ENCODE measurements around the gene FDX2.

DNA sequence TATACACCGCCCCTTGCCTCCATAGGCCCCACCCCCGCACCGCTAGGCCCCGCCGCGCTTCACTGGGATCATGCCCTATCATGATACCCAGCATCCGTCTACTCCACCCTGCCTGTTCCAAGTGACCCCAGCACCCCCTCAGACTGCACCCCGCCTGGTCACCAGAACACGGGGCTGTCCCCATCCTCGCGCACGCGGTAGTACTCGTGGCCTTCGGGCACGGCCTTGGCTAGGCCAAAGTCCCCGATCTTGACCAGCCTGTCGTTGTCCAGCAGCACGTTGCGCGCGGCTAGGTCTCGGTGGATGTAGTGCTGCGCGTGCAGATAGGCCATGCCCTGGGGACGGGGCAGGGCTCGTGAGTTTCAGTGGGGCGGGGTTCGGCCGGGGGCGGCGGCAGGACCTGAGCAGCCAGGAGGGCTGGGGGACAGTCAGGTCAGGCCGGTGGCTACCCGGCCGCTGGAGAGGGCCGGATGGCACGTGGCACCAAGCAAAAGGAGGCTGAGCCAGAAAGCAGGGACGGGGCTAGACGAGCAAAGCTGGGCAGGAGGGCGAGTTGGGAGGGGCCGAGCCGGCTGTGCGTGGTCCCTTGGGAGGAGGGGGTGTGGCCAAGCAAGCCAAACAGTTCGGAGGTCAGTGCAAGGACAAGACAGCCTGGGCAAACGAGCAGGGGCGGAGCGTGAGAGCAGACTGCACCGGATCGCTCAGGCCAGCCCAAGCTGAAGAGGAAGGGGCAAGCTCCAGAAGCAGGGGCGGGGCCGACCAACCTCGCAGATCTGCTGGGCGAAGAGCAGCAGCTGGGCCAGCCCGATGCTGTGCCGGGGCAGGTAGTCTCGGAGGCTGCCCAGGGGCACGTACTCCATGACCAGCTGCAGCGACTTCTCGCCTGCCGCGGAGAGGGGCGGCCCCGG, 37.2 kb upstream of the FDX2 start:
- TF ChIP-seq SIX5 (IDR thresholded peaks at IDR 0.05; ENCODE audit: low read depth, low read length) (no peak), RAD21 (IDR thresholded peaks at IDR 0.05 in 1 of 2, conservative IDR thresholded peaks at IDR 0.05 in 1 of 2; ENCODE audit: low read depth in 2 of 2, low read length in 2 of 2) (no peak), ZNF274 (IDR thresholded peaks at IDR 0.05; ENCODE audit: borderline replicate concordance, extremely low read depth, low read length) (no peak)
- TF ChIP-seq, protein P1, sequence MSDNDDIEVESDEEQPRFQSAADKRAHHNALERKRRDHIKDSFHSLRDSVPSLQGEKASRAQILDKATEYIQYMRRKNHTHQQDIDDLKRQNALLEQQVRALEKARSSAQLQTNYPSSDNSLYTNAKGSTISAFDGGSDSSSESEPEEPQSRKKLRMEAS (IDR thresholded peaks at IDR 0.05), result peak; percentile 91
